GM12878 (cell line): Measurements from ENCODE around the gene XPC. TPM values are rescaled to one million over a fixed set of nuclear protein-coding genes. Genes with fewer than 3 reads are reported as not detected.

ENCODE experiments used
- ATAC-seq: fragments of 200-7000 bp; cut with Tn5 transposase; 3 replicates; pipeline ENCODE4 v1.9.1; 2020; ENCODE audit warnings: mild to moderate bottlenecking, moderate library complexity
- BruUV-seq: library from RNA; stranded (reverse); fragments of 400-500 nt; replicated peaks from 2 replicates; lab custom pipeline; 2021; lab: Mats Ljungman, UMichigan
- CTCF ChIA-PET: fragments of 300-600 bp; sonication (Branson Sonifier 250); formaldehyde crosslinking; extraction: SDS; loops from one replicate; lab custom pipeline; 2021; ENCODE audit warnings: inconsistent platforms; lab: Yijun Ruan, JAX
- POLR2A ChIA-PET: fragments of 350-600 bp; formaldehyde crosslinking; extraction: SDS; loops from one replicate; lab custom pipeline; 2021; ENCODE audit warnings: inconsistent platforms; lab: Charles Lee
- RAD21 ChIA-PET: fragments of 300-600 bp; sonication (Branson Sonifier 250); formaldehyde crosslinking; loops from one replicate; lab custom pipeline; 2023; ENCODE audit warnings: antibody characterized with exemption; ENCODE audit not compliant: unreplicated experiment; lab: Charles Lee
- SMC1A ChIA-PET: fragments of 300-600 bp; sonication (Branson Sonifier 250); formaldehyde crosslinking; loops from one replicate; lab custom pipeline; 2023; ENCODE audit not compliant: unreplicated experiment, uncharacterized antibody; lab: Charles Lee
- DNase-seq: peaks from one replicate; pipeline ENCODE4 v3.0.0-alpha.2; 2011; ENCODE audit warnings: low read depth, low spot score
- FAIRE-seq: peaks from 3 replicates; lab custom pipeline; 2011; peaks lifted over from hg19 to GRCh38; lab: Jason Lieb, UNC
- H2AFZ ChIP-seq: 2 replicates; pipeline ENCODE4 v1.6.0; 2011; ENCODE audit warnings: low read depth, low read length, control low read depth; ENCODE audit not compliant: control insufficient read depth
- H3K27ac ChIP-seq: 2 replicates; pipeline ENCODE4 v1.5.1; 2011; ENCODE audit warnings: control low read depth; ENCODE audit not compliant: control insufficient read depth, insufficient read depth
- H3K27me3 ChIP-seq, 2 experiments: replicated peaks in 1 of 2; 2 replicates each; pipeline versions ENCODE4 v1.6.0 to v1.6.1; 2011; ENCODE audit warnings: low read length in 1 of 2; ENCODE audit not compliant: control insufficient read depth in 2 of 2, insufficient read depth in 2 of 2
- H3K36me3 ChIP-seq, 2 experiments: 2 replicates each; pipeline ENCODE4 v1.5.1; 2011; ENCODE audit warnings: low read length in 1 of 2; ENCODE audit not compliant: control insufficient read depth in 2 of 2, insufficient read depth in 2 of 2
- H3K4me1 ChIP-seq: 2 replicates; pipeline ENCODE4 v1.6.1; 2011; ENCODE audit warnings: mild to moderate bottlenecking, low read length, moderate library complexity, mixed read lengths; ENCODE audit not compliant: control insufficient read depth, insufficient read depth
- H3K4me2 ChIP-seq: 2 replicates; pipeline ENCODE4 v1.6.0; 2011; ENCODE audit warnings: control low read depth; ENCODE audit not compliant: control insufficient read depth, insufficient read depth
- H3K4me3 ChIP-seq: fragments of 200-600 bp; sonication (generic); 2 replicates; pipeline ENCODE4 v1.5.1; 2016
- H3K79me2 ChIP-seq: 2 replicates; pipeline ENCODE4 v1.6.0; 2011; ENCODE audit warnings: low read length; ENCODE audit not compliant: control insufficient read depth, insufficient read depth
- H3K9ac ChIP-seq: 2 replicates; pipeline ENCODE4 v1.8.0; 2011; ENCODE audit warnings: low read length, control low read depth, mixed read lengths; ENCODE audit not compliant: control insufficient read depth, insufficient read depth
- H3K9me3 ChIP-seq: replicated peaks from 3 replicates; pipeline ENCODE4 v1.5.1; 2011; ENCODE audit warnings: mild to moderate bottlenecking, low read length; ENCODE audit not compliant: control insufficient read depth, insufficient read depth
- H4K20me1 ChIP-seq: 2 replicates; pipeline ENCODE4 v1.6.0; 2011; ENCODE audit not compliant: control insufficient read depth, insufficient read depth
- BCLAF1 ChIP-seq: fragments of 450-650 bp; IDR thresholded peaks from 2 replicates; pipeline ENCODE4 v1.6.1; 2017; ENCODE audit warnings: antibody characterized with exemption, mild to moderate bottlenecking, moderate library complexity
- CREM ChIP-seq: IDR thresholded peaks from 2 replicates; pipeline ENCODE4 v1.6.1; 2014; ENCODE audit warnings: antibody characterized with exemption, low read depth
- E4F1 ChIP-seq: fragments of 450-650 bp; IDR thresholded peaks from 2 replicates; pipeline ENCODE4 v1.6.1; 2018; ENCODE audit warnings: borderline replicate concordance, mild to moderate bottlenecking; ENCODE audit not compliant: partially characterized antibody
- JUND ChIP-seq: IDR thresholded peaks from 2 replicates; pipeline ENCODE4 v1.6.1; 2012; ENCODE audit warnings: low read depth, mild to moderate bottlenecking, low read length, improper control_type of control experiment, moderate library complexity
- KLF5 ChIP-seq: fragments of 450-650 bp; IDR thresholded peaks from 2 replicates; pipeline ENCODE4 v1.6.1; 2014; ENCODE audit warnings: mild to moderate bottlenecking; ENCODE audit not compliant: partially characterized antibody
- PBX3 ChIP-seq: IDR thresholded peaks from 2 replicates; pipeline ENCODE4 v1.6.1; 2011; ENCODE audit warnings: mild to moderate bottlenecking, low read depth, low read length, moderate library complexity; ENCODE audit not compliant: insufficient replicate concordance
- SIX5 ChIP-seq: IDR thresholded peaks from 2 replicates; pipeline ENCODE4 v1.6.1; 2011; ENCODE audit warnings: mild to moderate bottlenecking, low read depth, low read length, moderate library complexity; ENCODE audit not compliant: severe bottlenecking
- SPI1 ChIP-seq: IDR thresholded peaks from 2 replicates; pipeline ENCODE4 v1.6.1; 2011; ENCODE audit warnings: low read depth, mild to moderate bottlenecking, low read length, moderate library complexity, borderline replicate concordance; ENCODE audit not compliant: insufficient read depth
- YBX1 ChIP-seq: fragments of 450-650 bp; IDR thresholded peaks from 2 replicates; pipeline ENCODE4 v1.6.1; 2016; ENCODE audit warnings: antibody characterized with exemption
- ZBTB33 ChIP-seq: fragments of 450-650 bp; IDR thresholded peaks from 2 replicates; pipeline ENCODE4 v1.6.1; 2017; ENCODE audit warnings: mild to moderate bottlenecking
- ZNF592 ChIP-seq: fragments of 450-650 bp; IDR thresholded peaks from 2 replicates; pipeline ENCODE4 v1.6.1; 2017; ENCODE audit warnings: mild to moderate bottlenecking, moderate library complexity
- WGBS: methylation state at CpG from one replicate; pipeline ENCODE4 v1.1.6; 2016; ENCODE audit warnings: low lambda C conversion rate; ENCODE audit not compliant: insufficient replicate concordance, insufficient coverage; ENCODE audit errors: missing lambda C conversion rate; 5-methylcytosine and 5-hydroxymethylcytosine counted together
- in situ Hi-C: fragments of 300-500 bp; cut with MboI; formaldehyde crosslinking; loops from 9 replicates; pipeline ENCODE4 v1.14.3; 2018; ENCODE audit warnings: mixed read lengths
- intact Hi-C: fragments of 100-400 bp; cut with micrococcal nuclease; formaldehyde crosslinking; loops from one replicate; pipeline ENCODE4 v1.14.2; 2022; ENCODE audit not compliant: unreplicated experiment
- polyA plus RNA-seq, 11 experiments: library from polyadenylated mRNA; depleted of rRNA in 4 of 11; unstranded in 6 of 11; stranded (reverse) in 5 of 11; fragments of >200 nt; fragmentation: Nextera tagmentation in 4 of 11; fragmentation: Illumina TruSeq in 1 of 11; extraction: Ambion mirVana in 4 of 11; extraction: Trizol in 1 of 11; gene quantifications; 1 replicate in 1 of 11; 2 replicates in 10 of 11; pipeline versions ENCODE4 v1.2.1 to v1.2.3, GENCODE V29; 2011 to 2016; ENCODE audit warnings: inconsistent platforms in 2 of 11, missing spikeins in 2 of 11, low read depth in 1 of 11
- total RNA-seq, 4 experiments: library from RNA; depleted of rRNA in 3 of 4; stranded (reverse); fragments of >200 nt in 3 of 4; fragmentation: Illumina TruSeq in 1 of 4; extraction: Trizol in 1 of 4; gene quantifications; 2 replicates each; pipeline versions ENCODE4 v1.2.1 to v1.2.3, GENCODE V29; 2013 to 2021

Gene XPC
- total and polyA plus RNA-seq, 10 of the 15 experiments (the other 5 are each of a cell fraction or from before 2014, with no cell fraction given): 4.0 to 48.3 (median 29.8) TPM

GRCh38 chr3:14110699-14111098, 67.7 kb downstream of the XPC start:
- H3K36me3 ChIP-seq: peaks cover 8 to 10% of the 10 kb centered on the region in 2 experiments; a peak in 3 of 4 replicates
- no peak overlapping the region for H3K27ac ChIP-seq
- H3K9ac ChIP-seq: no peak overlapping the region
- DNase-seq (no peak), FAIRE-seq (no peak), ATAC-seq (no peak)
- no peak overlapping the region for H3K4me2 ChIP-seq
- ChIA-PET RAD21 (no interaction called here), POLR2A (no interaction called here), SMC1A (no interaction called here), CTCF (no interaction called here)
- H3K79me2 ChIP-seq: no peaks in the 10 kb centered on the region
- H2AFZ ChIP-seq: no peak overlapping the region
- no peaks in the 10 kb centered on the region for H4K20me1 ChIP-seq
- no TSS peak for BruUV-seq
- no peaks in the 10 kb centered on the region for H3K9me3 ChIP-seq
- H3K4me3 ChIP-seq: no peak overlapping the region
- in situ Hi-C loops: no loop called here
- H3K27me3 ChIP-seq: no peaks in the 10 kb centered on the region
- no peaks in the 10 kb centered on the region for H3K4me1 ChIP-seq
- intact Hi-C loops: no loop called here
- WGBS: 94% methylated on average over 4 of the region's 4 CpGs
- TF ChIP-seq SPI1: no peak
- TF ChIP-seq ZNF592: no peak
- TF ChIP-seq KLF5: no peak
- TF ChIP-seq JUND: no peak
- TF ChIP-seq CREM: no peak
- no peak for TF ChIP-seq ZBTB33
- TF ChIP-seq YBX1: no peak
- no peak for TF ChIP-seq E4F1
- TF ChIP-seq SIX5: no peak
- TF ChIP-seq PBX3: no peak
- no peak for TF ChIP-seq BCLAF1
